Measurements from ENCODE around the gene OLR1.

The OLR1 gene

GRCh38 chr12:10131111-10131690 is 40.7 kb downstream of the OLR1 start:
- Histone ChIP-seq H3K36me3 (ENCODE audit: control insufficient read depth, insufficient read depth, low read length) (no peaks in the 10 kb centered on the region), H3K27me3 (replicated peaks; ENCODE audit: control insufficient read depth, insufficient read depth, low read length) (no peaks in the 10 kb centered on the region; the same call in 1 of the 2 replicates), H3K4me3 (replicated peaks; ENCODE audit: low read depth, low read length) (no peak overlapping the region)
- no peak for TF ChIP-seq CTCF (IDR thresholded peaks at IDR 0.05; ENCODE audit: insufficient read depth, low read length, poor library complexity, severe bottlenecking)
- no peak for DNase-seq (ENCODE audit: extremely low read depth, insufficient read length)

GRCh38 chr12:10130042-10130441 is 41.9 kb downstream of the OLR1 start, which contains the start of gene CLEC7A:
CLEC7A (minus strand) TSS chr12:10130199; CDS start chr12:10130082, 117 bp downstream.
- peak; percentile 36 for DNase-seq (ENCODE audit: extremely low read depth, insufficient read length)
- Histone ChIP-seq H3K27me3 (replicated peaks; ENCODE audit: control insufficient read depth, insufficient read depth, low read length) (no peaks in the 10 kb centered on the region; the same call in 1 of the 2 replicates), H3K4me3 (replicated peaks; ENCODE audit: low read depth, low read length) (no peak within 1 kb of the TSS), H3K36me3 (ENCODE audit: control insufficient read depth, insufficient read depth, low read length) (no peaks in the 10 kb centered on the region)
- TF ChIP-seq CTCF (IDR thresholded peaks at IDR 0.05; ENCODE audit: insufficient read depth, low read length, poor library complexity, severe bottlenecking), result no peak

- Histone ChIP-seq H3K27me3 (replicated peaks; ENCODE audit: control insufficient read depth, insufficient read depth, low read length) (no peaks in the 10 kb centered on the region; the same call in 1 of the 2 replicates), H3K4me3 (replicated peaks; ENCODE audit: low read depth, low read length) (no peak overlapping the region), H3K36me3 (ENCODE audit: control insufficient read depth, insufficient read depth, low read length) (no peaks in the 10 kb centered on the region)
- no peak for DNase-seq (ENCODE audit: extremely low read depth, insufficient read length)
- TF ChIP-seq CTCF (IDR thresholded peaks at IDR 0.05; ENCODE audit: insufficient read depth, low read length, poor library complexity, severe bottlenecking), result no peak
Observed at GRCh38 chr12:10128687-10129086, 43.2 kb downstream of the OLR1 start.

GRCh38 chr12:10126413-10126812 is 45.5 kb downstream of the OLR1 start:
- Histone ChIP-seq H3K36me3 (ENCODE audit: control insufficient read depth, insufficient read depth, low read length) (no peaks in the 10 kb centered on the region), H3K4me3 (replicated peaks; ENCODE audit: low read depth, low read length) (no peak overlapping the region), H3K27me3 (replicated peaks; ENCODE audit: control insufficient read depth, insufficient read depth, low read length) (no peaks in the 10 kb centered on the region; the same call in 1 of the 2 replicates)
- no peak for DNase-seq (ENCODE audit: extremely low read depth, insufficient read length)
- no peak for TF ChIP-seq CTCF (IDR thresholded peaks at IDR 0.05; ENCODE audit: insufficient read depth, low read length, poor library complexity, severe bottlenecking)

- Histone ChIP-seq H3K36me3 (ENCODE audit: control insufficient read depth, insufficient read depth, low read length) (no peaks in the 10 kb centered on the region), H3K27me3 (replicated peaks; ENCODE audit: control insufficient read depth, insufficient read depth, low read length) (no peaks in the 10 kb centered on the region; the same call in 1 of the 2 replicates), H3K4me3 (replicated peaks; ENCODE audit: low read depth, low read length) (no peak overlapping the region)
- DNase-seq (ENCODE audit: extremely low read depth, insufficient read length), result no peak
- no peak for TF ChIP-seq CTCF (IDR thresholded peaks at IDR 0.05; ENCODE audit: insufficient read depth, low read length, poor library complexity, severe bottlenecking)
Observed at GRCh38 chr12:10122689-10123088, 49.2 kb downstream of the OLR1 start.

Measured in GM06990 (cell line).